NCI-H774 (cell line): Measurements from ENCODE around the gene RBM23.
"Not testable (repeated sequence)": the region's sequence is repeated elsewhere in the genome, so short reads cannot be mapped to it uniquely, and the experiment has no call there.

Source experiments
- DNase-seq: peaks from one replicate; lab custom pipeline; 2025; lab: John Stamatoyannopoulos, UW

RBM23 gene

DNA sequence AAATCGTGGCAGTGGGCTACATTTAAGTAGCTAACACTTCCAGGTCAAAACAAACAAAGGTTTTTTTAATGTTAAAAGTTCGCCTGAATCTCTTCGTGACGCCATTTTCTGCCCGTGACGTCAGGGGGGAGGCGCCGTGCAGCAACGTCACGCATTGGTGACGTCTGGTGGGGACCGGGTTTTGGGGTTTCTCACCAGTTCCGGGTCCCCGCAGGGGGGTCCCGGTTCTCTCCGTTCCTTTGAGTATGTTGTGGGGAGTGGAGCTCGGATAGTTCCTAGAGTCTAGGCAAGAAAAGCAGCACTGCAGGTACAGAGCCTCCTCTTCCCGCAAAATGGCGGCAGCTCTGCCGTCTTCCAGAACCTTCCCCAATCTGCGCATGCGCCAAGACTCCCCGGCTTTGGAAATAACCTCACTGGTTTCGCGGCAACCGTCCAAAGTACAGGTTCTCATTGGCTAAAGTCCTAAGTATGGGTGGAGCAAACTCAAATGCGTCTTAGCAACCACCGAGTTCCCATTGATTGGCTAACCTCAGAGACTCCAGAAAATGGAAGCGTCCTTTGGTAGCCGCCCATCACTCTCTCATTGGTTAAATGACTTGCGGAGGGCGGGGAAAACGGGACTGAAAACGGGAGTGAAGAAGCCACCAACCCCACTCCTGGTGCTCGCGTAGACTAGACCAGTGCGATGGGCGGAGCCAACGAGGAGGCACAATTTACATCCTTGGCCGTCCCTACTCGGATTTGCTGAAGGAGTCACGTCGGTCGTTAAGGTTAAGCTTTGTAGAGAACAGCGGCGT, at the start of gene RBM23:
Gene RBM23, minus strand, starts transcription at position 346 of the 797 bp plus-strand sequence.
- peak; percentile 100 for DNase-seq

DNA sequence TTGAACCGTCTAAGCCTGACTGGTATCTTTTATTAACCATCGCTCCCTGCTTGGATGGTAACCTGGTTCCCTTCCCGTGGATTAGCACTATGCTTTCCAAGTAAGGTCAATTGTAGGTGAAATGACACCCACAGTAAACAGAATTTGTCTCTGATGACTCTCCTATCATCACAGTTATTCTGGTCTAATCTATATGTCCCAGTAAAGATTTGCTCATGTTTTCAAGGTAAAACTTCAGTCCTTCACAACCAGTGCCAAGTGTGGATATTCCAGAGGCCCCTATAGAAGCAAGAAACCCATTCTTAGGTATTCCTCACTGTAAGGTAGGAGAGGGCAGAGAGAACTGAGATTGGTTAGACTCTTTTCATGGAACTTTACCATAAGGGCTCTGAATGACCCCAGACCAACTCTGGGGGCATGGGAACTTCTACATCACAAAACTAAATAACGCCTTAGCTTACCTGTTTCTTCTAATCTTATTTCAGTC, 47.9 kb upstream of the RBM23 start:
- no peak for DNase-seq

DNA sequence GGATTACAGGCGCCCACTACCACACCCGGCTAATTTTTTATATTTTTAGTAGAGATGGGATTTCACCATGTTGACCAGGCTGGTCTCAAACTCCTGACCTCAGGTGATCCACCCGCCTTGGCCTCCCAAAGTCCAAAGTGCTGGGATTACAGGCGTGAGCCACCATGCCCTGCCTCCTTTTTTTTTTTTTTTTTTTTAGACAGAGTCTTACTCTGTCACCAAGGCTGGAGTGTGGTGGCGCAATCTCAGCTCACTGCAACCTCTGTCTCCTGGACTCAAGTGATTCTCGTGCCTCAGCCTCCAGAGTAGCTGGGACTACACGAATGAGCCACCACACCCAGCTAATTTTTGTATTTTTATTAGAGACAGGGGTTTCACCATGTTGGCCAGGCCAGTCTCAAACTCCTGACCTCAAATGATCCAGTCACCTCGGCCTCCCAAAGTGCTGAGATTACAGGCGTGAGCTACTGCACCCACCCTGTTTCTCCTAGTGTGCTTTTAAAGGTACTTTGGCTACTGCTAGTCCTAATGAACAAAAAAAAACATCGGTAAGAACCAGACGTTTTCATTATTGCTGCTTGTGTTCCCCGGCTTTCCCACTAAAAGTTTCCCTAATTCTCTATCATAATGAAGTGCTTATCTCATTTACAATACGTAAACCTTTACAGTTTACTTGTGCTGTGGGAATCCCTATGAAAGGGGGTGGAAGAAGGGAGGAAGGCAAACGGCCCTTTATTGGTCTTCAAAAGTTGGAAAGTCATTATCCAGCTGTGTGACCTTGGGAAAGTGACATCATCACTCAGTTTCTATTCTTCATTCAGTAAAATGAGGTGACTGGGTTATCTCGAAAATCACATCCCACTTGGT, 47.2 kb upstream of the RBM23 start:
- DNase-seq, result not testable (repeated sequence)

DNA sequence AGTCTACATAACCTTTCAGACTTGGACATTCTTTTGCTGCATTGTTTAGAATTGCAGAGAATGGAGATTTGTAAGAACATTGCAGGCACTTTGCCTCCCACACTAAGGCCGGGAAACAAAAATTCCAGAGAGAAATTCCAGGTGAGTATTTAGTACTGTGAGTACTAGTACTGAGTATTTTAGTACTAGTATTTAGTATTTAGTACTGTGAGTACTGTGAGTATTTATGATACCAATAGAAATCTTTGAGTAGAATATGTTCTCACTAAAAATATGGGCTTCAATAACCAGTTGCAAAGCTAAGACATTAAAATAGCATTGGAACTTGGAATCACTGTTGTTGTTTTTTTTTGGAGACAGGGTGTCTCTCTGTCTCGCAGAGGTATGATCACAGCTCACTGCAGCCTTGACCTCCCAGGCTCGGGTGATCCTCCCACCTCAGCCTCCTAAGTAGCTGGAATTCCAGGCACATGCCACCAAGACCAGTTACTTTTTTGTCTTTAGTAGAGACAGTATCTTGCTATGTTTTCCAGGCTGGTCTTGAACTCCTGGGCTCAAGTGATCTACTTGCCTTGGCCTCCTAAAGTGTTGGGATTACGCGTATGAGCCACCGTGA, 43.2 kb upstream of the RBM23 start:
- no peak for DNase-seq

DNA sequence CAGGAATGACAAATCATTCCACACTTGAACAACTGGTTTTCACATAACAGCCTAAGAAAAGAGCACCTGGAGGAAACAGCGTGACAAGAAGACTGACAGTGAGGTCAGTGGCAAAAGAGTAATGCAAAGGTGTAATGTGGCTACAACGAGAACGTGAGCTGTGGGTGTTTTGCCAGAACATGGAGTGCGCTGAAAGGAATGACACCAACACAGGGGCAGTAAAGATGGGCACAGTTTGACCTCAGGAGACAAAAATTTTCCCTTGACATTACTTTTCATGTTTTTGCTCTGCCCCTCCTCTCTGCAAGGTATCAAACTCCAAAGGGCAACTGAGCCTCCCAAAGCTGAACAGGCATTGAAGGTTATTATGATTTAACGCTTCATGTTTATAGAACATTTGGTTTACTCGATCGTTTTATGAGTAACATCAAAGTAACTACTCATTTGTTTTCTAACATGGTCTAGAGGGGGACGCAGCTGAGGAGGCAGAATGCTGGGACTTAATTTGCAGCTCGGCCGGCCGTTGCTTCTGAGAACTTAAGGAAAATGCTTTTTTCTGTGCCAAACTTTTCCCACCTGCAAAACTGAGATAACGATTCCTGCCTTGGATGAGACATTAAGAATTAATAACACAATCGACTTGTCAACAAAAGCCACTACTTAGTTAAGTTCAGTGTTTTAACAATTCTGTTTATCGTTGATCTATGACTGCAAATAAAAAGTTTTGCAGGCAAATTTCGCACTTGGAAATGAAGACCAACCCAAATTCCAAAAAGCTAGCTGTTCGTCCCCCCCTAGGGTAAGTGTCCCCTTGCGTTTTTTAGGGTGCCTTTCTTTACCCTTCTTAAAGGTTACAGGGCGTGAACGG, 37.0 kb upstream of the RBM23 start:
- DNase-seq, result no peak

DNA sequence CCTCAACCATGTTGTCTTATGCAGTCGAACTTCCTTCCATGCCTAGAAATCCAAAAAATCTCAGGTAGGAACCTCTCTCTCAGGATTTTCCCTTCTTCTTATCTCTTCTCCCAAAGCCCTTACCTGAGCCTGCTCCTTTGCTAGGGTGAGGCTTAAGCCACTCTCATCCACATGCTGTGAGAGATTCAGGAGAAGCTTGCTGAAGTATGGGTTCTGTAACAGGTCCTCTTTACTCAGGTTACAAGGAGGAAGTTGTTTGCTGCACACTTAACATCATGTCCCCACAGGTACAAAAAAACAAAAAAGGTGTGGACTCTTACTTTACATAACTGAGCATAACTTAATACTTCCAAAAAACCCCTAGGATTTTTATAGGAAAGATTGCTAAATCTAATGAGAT, 33.5 kb upstream of the RBM23 start:
- DNase-seq, result no peak

DNA sequence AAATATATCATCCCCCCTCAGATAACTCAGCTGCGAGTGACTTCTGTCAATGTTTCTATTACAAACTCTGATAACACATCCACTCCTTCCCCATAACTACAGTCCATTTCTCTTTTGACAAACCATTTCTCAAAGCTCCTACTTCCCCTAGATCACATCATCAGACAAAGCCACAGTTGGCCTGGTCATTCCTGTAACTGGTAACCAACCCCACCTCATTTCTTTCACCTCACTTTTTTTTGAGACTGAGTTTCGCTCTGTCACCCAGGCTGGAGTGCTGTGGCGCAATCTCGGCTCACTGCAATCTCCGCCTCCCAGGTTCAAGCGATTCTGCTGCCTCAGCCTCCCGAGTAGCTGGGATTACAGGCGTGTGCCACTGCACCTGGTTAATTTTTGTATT, 32.8 kb upstream of the RBM23 start:
- not testable (repeated sequence) for DNase-seq

DNA sequence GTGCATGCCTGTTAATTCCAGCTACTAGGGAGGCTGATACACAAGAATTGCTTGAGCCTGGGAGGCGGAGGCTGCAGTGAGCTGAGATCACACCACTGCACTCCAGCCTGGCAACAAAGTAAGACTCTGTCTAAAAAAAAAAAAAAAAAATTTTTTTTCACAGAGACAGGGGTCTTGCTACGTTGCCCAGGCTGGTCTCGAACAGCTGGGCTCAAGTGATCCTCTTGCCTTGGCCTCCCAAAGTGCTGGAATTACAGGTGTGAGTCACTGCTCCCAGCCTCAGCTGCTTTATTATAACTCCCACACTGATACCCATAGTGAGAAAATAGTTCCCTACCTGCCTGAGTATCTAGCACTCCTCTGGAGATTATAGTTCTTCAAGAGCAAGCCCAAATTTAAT, 26.7 kb upstream of the RBM23 start:
- no peak for DNase-seq

DNA sequence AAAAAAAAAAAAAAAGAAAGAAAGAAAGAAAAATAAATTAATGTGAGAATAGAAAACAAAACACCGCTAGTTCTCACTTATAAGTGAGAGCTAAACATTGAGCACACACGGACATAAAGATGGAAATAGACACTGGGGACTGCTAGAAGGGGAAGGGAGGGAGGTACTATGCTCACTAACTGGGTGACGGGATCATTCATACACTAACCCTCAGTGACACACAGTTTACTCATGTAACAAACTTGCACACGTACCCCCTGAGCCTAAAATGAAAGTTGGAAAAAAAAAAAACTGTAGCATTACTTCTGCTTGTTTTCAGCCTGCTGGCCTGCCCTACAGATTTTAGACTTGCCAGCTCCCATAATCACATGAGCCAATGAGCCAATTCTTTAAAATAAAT, 20.7 kb upstream of the RBM23 start:
- DNase-seq, result no peak

DNA sequence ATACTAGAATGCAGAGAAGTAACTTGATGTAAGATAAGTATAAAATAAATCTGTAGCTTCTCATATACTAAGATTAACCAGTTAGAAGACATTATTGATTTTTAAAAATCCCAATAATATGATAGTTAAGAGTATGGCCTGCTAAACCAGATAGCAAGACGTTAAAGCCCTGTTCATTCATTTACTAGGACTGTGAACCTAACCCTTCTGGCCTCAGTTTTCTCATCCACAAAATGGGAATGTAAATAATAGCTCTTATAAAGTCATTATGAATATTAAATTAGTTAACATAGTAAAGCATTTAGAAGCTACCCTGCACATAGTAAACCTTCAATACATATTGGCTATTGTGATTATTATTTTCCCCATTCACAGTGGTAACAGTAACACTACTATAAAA, 16.2 kb upstream of the RBM23 start:
- no peak for DNase-seq

DNA sequence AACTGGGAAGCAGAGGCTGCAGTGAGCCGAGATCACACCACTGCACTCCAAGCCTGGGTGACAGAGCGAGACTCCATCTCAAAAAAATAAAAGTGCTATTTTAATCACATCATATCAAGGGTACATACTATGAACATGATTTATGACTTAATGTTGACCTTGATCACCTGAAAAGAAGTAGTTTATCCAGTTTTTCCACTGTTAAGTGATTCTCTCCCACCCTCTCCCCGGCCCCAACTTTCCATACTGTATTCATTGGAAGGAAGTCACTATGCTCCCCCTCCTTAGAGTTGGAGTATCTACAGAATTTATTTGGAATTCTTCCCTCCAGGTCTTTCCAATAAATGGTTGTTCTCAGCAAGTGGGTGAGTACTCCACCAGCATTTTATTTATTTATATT, 13.2 kb upstream of the RBM23 start:
- DNase-seq, result no peak

DNA sequence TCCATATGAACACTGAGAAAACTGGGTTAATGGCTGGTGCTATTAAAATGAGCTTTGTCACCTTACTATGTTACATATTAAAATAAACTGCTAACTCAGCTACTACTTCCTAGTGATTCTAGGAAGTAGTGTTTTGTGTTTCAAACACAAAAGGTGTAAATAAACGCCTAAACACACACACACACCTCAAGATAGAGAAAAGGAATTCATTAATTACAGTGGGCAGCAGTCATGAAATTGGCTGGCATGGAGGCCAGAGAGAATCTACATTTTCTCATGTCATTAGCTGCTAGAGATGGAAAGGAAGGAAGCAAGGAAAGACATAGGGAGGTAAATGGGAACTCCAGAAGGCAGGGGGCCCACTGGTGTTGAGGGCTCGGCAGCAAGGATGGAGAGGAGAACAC, 11.0 kb upstream of the RBM23 start:
- peak; percentile 62 for DNase-seq

DNA sequence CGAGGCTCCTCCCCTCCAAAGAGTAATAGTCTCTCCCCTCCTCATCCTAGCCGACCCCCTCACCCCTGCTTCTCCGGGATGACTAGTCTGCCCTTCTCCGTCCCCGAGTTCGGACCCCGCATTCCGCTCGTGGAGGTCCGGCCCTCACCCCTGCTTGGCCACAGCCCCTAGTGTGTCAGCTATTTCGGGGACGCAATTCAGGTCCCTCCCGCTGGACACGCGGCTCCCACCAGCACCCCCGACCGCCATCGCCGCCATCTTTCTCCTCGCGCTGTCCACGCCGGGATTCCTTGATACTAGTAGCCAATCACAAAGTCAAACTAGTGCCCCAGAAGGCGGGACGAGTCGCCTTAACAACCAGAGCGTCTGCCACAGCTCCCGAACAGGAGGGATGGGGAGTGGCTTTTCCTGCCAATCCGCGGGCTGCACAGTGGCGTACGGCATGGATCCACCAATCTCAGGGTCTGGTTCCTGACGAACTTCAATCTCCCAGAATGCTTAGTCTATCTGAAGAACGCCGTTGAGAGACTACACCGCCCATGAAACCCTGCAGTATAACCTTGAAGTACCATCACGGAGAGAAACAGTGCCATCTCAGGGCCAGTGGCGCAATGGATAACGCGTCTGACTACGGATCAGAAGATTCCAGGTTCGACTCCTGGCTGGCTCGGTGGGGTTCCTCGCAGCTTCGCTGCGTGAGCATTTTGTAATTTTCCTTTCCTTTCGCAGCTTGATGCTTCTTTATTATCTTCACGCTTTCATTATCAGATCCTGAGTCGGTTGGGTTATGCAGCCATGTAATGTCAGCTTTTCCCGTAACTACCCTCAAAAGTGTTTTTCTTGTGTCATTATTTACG, 10.4 kb upstream of the RBM23 start, which contains the start of gene PRMT5:
Gene PRMT5, minus strand, starts transcription at position 273 of the 857 bp plus-strand sequence. Its CDS starts 15 bp downstream, at position 258.
- peak; percentile 99 for DNase-seq

DNA sequence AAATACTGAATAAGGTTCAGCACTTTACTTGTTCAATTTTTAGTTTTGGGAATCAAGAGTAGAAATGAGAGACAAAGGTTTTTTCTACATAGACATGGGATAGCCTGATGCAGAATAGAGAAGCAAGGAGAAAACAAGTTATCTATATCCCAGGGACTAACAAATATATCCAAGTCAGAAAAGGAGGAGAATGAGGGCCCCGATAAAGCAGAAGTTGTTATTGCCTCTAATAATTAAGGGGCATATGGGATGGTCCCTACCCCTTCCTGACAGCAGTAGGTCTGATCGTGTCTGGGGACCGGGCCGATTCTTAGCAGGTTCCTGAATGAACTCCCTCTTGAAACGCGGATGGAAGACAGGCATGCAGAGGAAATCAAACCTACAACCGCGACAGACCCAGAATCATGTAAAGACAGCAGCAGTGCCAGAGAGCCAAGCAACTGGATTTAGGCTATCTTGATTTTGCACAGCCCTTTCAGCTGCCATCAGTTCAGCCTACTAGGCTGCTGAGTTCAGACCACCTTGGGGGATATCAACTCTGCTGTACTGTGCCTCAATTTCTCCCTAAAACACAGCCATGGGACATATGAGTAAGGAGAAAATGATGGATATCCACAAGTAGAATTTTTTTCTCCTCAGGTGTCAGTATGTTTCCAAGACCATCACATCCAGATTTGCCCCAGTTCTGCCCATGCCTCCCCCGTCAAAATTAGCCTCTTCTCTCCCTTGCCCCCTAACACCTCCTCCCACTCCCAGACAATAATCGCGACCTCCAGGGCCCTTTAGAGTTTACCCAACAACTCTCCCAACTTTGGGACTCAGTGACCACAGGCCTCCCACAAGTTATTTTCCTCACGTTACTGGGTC, 9.5 kb upstream of the RBM23 start:
- no peak for DNase-seq

DNA sequence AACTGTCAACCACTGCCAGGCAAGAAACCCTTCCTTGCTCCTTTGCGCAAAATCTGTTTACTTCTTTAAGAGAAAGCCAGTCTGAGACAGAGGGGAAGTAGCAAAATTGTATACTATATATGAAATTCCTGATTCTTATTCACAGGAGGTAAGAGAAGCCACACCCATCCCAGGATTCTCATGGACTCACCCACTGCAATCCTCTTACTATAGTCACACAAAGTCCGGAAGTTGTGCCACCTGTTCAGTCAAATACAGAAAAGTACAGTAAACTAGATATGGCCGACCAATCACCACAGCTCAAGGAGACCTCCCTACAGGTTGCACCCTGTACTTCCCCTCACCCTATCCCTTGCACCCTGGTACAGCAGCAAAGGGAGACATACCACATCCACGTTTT, 7.4 kb upstream of the RBM23 start:
- no peak for DNase-seq

DNA sequence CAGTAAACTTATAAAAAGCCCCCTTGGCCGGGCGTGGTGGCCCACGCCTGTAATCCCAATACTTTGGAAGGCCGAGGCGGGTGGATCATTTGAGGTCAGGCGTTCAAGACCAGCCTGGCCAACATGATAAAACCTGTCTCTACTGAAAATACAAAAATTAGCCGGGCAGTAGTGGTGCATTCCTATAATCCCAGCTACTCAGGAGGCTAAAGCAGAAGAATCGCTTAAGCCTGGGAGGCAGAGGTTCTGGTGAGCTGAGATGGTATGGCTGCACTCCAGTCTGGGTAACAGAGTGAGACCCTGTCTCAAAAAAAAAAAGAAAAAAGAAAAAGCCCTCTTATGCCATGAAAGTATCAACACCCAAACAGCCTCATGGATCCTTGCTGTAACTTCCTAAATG, 6.6 kb upstream of the RBM23 start:
- DNase-seq, result no peak

DNA sequence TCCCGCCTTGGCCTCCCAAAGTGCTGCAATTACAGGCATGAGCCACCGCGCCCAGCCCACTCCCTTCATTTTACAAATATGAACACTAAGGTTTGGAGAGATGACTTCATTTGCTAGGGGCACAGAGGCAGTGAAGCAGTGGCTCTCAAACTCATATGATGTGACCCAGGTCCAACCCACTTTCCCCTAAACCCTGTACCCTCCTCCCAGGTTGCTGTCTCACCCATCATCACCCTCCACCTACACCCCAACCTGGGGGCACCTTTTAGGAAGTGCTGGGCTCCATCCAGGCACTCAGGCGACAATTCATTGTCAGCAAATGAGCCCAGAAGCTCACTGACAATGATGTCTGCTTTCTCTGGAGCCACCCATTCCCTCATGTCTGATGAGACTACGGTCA, 4.8 kb upstream of the RBM23 start:
- DNase-seq, result no peak

DNA sequence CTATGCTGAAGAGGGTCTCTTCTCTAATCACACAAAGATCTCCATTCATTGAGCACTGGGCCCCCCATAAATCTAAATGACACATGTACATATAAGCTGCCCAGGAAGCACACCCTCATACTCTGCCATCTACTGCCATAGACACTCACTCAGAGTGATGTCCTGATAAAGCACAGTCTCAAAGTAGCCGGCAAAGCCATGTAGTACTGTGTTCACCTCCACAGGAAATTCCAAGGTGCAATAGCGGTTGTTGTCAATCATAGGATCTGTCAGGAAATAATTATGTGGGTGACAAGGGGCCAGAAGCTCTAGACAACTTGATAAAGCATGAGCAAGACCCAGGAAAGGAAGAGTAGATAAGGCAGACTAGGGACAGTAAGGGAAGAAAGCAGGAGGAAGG, 3.3 kb upstream of the RBM23 start:
- no peak for DNase-seq

DNA sequence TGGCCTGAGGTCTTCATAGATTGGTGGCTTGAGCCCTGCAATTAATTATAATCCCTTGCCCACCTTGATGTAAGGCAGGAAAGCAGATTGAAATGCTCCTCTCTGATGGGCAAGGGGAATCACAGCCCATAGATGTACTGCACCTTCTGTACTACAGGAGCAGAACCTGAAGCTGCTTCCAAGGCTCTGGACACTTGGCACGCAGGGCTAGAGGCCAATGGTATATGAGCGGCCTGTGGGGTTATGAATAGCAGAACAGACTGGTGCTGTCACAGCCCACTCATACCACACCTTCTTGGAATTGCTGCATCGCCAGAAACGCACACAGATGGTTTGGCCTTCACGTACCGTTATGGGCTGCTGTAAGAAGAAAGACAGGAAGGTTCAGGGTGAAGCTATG, 1.7 kb upstream of the RBM23 start:
- DNase-seq, result no peak

DNA sequence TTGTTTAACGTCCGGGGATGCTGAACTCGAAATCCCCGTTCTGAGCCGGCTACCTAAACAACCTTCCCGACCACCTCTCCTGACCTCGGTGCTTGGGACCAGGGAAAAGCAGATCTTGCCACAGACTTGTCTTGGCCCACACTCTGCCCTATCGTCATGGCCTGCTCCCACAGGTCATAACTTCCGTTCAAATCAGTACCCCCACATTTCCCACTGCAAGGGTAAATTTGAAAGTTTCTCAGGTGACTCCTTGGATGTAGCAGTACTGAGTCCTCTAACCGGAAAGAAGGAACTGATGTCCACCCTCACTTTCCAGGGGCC, 612 bp upstream of the RBM23 start:
- DNase-seq, result no peak
